IMR-90 (cell line): ENCODE results near the gene LIAS.
"Not testable (repeated sequence)": the region's sequence is repeated elsewhere in the genome, so short reads cannot be mapped to it uniquely, and the experiment has no call there.

Source experiments
- CHD1 ChIP-seq: IDR thresholded peaks from 2 replicates; pipeline ENCODE4 v1.6.1; 2012; ENCODE audit warnings: low read depth, low read length, improper control_type of control experiment
- CTCF ChIP-seq: conservative IDR thresholded peaks from 2 replicates; pipeline ENCODE4 v1.5.1; 2012; ENCODE audit warnings: mild to moderate bottlenecking, low read depth, low read length, improper control_type of control experiment
- POLR2A ChIP-seq: IDR thresholded peaks from 2 replicates; pipeline ENCODE4 v1.6.1; 2012; ENCODE audit warnings: mild to moderate bottlenecking, low read depth, low read length
- RFX5 ChIP-seq: IDR thresholded peaks from 2 replicates; pipeline ENCODE4 v1.8.0; 2012; ENCODE audit warnings: low read depth, mild to moderate bottlenecking, low read length, moderate library complexity
- SMC3 ChIP-seq: fragments of 150-350 bp; IDR thresholded peaks from 2 replicates; pipeline ENCODE4 v1.6.1; 2016; ENCODE audit warnings: low read depth, mild to moderate bottlenecking, antibody characterized with exemption, low read length, moderate library complexity

DNA sequence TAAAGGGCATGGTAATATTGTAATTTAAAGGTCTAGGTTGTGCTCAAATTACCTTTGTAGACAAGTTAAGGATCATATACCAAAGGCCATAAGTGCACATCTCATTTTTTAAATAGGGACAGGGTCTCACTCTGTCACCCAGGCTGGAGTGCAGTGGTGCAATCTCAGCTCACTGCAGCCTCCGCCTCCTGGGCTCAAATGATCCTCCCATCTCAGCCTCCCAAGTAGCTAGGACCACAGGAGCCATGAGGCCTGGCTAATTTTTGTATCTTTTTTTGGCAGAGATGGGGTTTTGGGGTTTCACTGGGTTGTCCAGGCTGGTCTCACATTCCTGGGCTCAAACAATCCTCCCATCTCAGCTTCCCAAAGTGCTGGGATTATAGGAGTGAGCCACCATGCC, 55.4 kb downstream of the LIAS start:
- TF ChIP-seq CTCF, CHD1, RFX5, POLR2A, SMC3: not testable (repeated sequence)
